AG04450 (cell line): ENCODE results near the gene CASKIN2. TPM values are rescaled to one million over a fixed set of nuclear protein-coding genes. Genes with fewer than 3 reads are reported as not detected.

ENCODE experiments used
- CTCF ChIA-PET: fragments of 300-600, 350-600 bp; formaldehyde crosslinking; extraction: SDS; loops from one replicate; lab custom pipeline; 2022; ENCODE audit warnings: antibody characterized with exemption, inconsistent platforms; lab: Charles Lee
- POLR2A ChIA-PET: fragments of 350-600 bp; formaldehyde crosslinking; extraction: SDS; loops from one replicate; lab custom pipeline; 2021; ENCODE audit warnings: antibody characterized with exemption, inconsistent platforms; lab: Yijun Ruan, JAX
- DNase-seq: peaks from one replicate; pipeline ENCODE4 v3.0.0-alpha.2; 2011; ENCODE audit warnings: low read depth, low spot score
- H3K27ac ChIP-seq: one replicate; pipeline ENCODE4 v1.5.1; 2012; ENCODE audit warnings: low read depth, low read length, control low read depth
- H3K27me3 ChIP-seq: one replicate; pipeline ENCODE4 v1.6.0; 2012; ENCODE audit warnings: low read length; ENCODE audit not compliant: control insufficient read depth, insufficient read depth
- H3K4me3 ChIP-seq: 2 replicates; pipeline ENCODE4 v1.5.1; 2011; ENCODE audit warnings: mild to moderate bottlenecking, low read depth, low read length, control low read depth
- H3K9me3 ChIP-seq: 2 replicates; pipeline ENCODE4 v1.5.1; 2012; ENCODE audit warnings: low read length; ENCODE audit not compliant: control insufficient read depth, insufficient read depth
- CTCF ChIP-seq: IDR thresholded peaks from 2 replicates; pipeline ENCODE4 v1.5.1; 2011; ENCODE audit warnings: low read depth, low read length, control low read depth, inconsistent platforms
- polyA plus RNA-seq: library from polyadenylated mRNA; depleted of rRNA; stranded (reverse); fragments of >200 nt; gene quantifications from 2 replicates; pipeline ENCODE4 v1.2.3, GENCODE V29; 2011

CASKIN2 gene
- polyA plus RNA-seq, 1 experiment = 1.9 TPM

GRCh38 chr17:75499313-75500022, 15.9 kb downstream of the CASKIN2 start:
- Histone ChIP-seq H3K27me3 (no peaks in the 10 kb centered on the region), H3K4me3 (no peak overlapping the region), H3K9me3 (no peaks in the 10 kb centered on the region; the same call in 1 of the 2 replicates), H3K27ac (no peak overlapping the region)
- CTCF ChIA-PET = no interaction called here
- POLR2A ChIA-PET = interaction anchor here (0.6 to 1.1 kb wide), 3 partner anchors 9 to 74 kb away, joined by 3 read pairs; partner anchors contain the start of gene TSEN54
- no peak for TF ChIP-seq CTCF
- DNase-seq = no peak

- no peaks in the 10 kb centered on the region for H3K27me3 ChIP-seq
- no peak overlapping the region for H3K4me3 ChIP-seq
- no peak overlapping the region for H3K27ac ChIP-seq
- TF ChIP-seq CTCF = no peak
- ChIA-PET CTCF (no interaction called here), POLR2A (interaction anchor here (0.5 to 1.1 kb wide), 3 partner anchors 10 to 236 kb away, joined by 3 to 4 read pairs (median 3); partner anchors contain the start of gene TSEN54)
- H3K9me3 ChIP-seq = no peaks in the 10 kb centered on the region; the same call in 1 of the 2 replicates
- no peak for DNase-seq
These were observed 16.6 kb downstream of the CASKIN2 start for GRCh38 chr17:75498726-75499213.

GRCh38 chr17:75498039-75498725, 17.2 kb downstream of the CASKIN2 start:
- Histone ChIP-seq H3K4me3 (no peak overlapping the region), H3K27ac (no peak overlapping the region), H3K27me3 (no peaks in the 10 kb centered on the region), H3K9me3 (no peaks in the 10 kb centered on the region; the same call in 1 of the 2 replicates)
- POLR2A ChIA-PET = interaction anchor here (0.5 to 1.1 kb wide), 3 partner anchors 18 to 235 kb away, joined by 3 to 4 read pairs (median 3); partner anchors contain the start of genes TMEM94 and TSEN54
- CTCF ChIA-PET = interaction anchor here (0.8 kb wide), 1 partner anchor 258 kb away, joined by 3 read pairs; no protein-coding TSS in a partner anchor
- DNase-seq = no peak
- TF ChIP-seq CTCF = no peak

- Histone ChIP-seq H3K27me3 (no peaks in the 10 kb centered on the region), H3K27ac (no peak overlapping the region), H3K9me3 (no peaks in the 10 kb centered on the region), H3K4me3 (no peak overlapping the region)
- no peak for DNase-seq
- no peak for TF ChIP-seq CTCF
- ChIA-PET CTCF (no interaction called here), POLR2A (no interaction called here)
These were observed 19.3 kb downstream of the CASKIN2 start for GRCh38 chr17:75496005-75496404.
